ENCODE results near the gene ZNF524.
"Not testable (repeated sequence)": the region's sequence is repeated elsewhere in the genome, so short reads cannot be mapped to it uniquely, and the experiment has no call there.

ZNF524 gene

GRCh38 chr19:55581145-55581822 lies 18.8 kb upstream of the ZNF524 start:
- DNase-seq (ENCODE audit: low read depth), result no peak

DNA sequence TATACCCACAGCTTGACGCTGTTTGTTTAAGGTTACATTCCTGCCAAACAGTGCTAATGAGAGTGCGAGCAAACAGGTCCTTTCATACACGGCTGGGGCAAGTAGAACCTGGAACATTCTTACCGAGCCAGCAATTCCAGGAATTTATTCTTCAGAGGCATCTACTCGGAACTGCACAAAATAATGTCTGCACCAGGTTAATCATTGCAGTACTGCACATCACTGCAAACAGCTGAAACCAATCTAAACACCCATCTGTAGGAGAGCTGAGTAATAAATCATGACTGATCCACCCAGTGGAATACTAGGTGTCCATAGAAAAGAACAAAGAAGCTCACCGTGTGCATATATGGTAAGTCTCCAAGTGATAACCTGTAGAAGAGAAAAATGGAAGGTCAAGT lies 18.3 kb upstream of the ZNF524 start:
- no peak for DNase-seq (ENCODE audit: low read depth)

DNA sequence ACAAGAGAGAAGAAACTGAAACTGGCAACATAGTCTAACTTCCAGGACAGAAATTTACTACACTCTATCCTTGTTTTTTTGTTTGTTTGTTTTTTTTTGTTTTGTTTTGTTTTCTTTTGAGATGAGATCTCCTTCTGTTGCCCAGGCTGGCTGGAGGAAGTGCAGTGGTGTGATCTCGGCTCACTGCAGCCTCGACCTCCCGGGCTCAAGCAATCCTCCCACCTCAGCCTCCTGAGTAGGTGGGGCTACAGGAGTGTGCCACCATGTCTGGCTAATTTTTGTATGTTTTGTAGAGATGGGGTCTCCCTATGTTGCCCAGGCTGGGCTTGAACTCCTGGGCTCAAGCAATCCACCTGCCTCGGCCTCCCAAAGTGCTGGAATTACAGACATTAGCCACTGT lies 17.8 kb upstream of the ZNF524 start:
- not testable (repeated sequence) for DNase-seq (ENCODE audit: low read depth)

DNA sequence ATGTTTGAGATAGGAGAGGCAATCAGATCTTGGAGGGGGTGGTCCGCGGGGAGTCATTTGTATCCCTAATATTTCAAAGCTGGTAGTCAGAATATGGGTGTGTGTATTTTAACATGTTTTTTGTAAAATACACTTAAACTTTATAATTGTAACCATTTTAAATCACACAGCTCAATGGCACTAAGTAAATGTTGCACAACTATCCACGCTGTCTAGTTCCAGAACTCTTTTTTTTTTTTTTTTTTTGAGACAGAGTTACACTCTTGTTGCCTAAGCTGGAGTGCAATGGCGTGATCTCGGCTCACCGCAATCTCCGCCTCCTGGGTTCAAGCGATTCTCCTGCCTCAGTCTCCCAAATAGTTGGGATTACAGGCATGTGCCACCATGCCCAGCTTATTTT lies 16.2 kb upstream of the ZNF524 start:
- DNase-seq (ENCODE audit: low read depth), result not testable (repeated sequence)

DNA sequence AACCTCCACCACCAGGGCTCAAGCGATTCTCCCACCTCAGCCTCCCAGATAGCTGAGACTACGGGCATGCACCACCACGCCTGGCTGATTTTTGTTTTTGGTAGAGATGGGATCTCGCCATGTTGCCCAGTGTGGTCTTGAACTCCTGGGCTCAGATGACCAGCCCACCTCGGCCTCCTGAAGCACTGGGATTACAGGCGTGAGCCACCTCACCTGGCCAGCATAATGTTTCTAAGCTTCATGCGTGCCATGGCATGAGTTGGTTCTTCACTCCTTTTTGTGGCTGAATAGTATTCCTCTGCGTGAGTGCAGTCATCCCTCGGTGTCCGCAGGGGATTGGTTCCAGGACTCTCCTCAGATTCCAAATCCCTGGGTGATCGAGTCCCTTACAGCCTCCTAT lies 15.2 kb upstream of the ZNF524 start:
- no peak for DNase-seq (ENCODE audit: low read depth)

DNA sequence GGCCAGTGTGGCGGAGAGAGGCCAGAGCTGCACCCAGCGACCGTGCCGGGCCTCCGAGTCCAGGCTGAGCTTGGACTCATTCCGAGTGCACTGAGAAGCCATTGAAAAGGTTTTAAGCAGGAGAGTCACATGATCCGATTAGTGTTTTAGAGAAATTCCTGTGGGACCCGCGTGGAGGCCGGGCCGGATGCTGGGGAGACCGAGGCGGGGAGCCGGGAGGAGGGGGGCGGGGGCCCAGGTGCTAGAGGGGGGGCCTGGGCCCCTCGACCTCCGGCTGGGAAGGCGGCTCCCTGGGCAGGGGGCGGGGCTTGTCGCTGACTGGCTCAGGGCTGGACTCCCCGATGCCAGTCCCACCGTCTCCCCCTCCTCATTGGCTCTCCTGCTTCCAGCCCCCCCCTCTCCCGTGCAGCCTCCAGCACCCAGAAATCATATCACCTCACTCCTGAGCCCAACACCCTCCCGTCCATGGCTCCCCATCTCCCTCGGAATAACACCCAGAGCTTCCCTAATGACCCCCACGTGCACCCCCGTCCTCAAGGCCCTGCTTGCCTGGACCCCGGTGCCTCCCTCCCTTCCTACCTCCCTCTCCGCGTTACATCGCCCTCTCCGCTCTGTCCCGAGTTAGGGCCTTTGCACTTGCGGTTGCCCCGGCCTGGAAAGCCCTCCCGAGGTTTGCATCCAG lies 14.3 kb upstream of the ZNF524 start:
- DNase-seq (ENCODE audit: low read depth), result no peak

GRCh38 chr19:55586976-55587668 lies 13.0 kb upstream of the ZNF524 start:
- DNase-seq (ENCODE audit: low read depth), result no peak

DNA sequence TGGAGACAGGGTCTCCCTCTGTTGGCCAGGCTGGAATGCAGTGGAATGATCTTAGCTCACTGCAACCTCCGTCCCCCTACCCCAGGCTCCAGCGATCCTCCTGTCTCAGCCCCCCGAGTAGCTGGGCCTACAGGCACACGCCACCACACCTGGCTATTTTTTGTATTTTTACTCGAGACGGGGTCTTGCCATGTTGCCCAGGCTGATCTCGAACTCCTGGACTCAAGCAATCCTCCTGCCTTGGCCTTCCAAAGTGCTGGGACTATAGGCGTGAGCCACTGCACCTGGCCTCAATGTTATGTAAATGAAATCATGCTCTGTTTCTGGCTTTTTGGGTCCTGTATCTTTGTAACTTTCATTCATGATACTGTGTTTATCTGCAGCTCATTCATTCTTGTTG lies 11.3 kb upstream of the ZNF524 start:
- no peak for DNase-seq (ENCODE audit: low read depth)

GRCh38 chr19:55590109-55590508 lies 10.0 kb upstream of the ZNF524 start:
- no peak for DNase-seq (ENCODE audit: low read depth)

GRCh38 chr19:55590617-55591016 lies 9.5 kb upstream of the ZNF524 start:
- no peak for DNase-seq (ENCODE audit: low read depth)

- no peak for DNase-seq (ENCODE audit: low read depth)
These were observed 8.5 kb upstream of the ZNF524 start for GRCh38 chr19:55591555-55591954.

GRCh38 chr19:55592391-55593090 lies 7.5 kb upstream of the ZNF524 start:
- no peak for DNase-seq (ENCODE audit: low read depth)

DNA sequence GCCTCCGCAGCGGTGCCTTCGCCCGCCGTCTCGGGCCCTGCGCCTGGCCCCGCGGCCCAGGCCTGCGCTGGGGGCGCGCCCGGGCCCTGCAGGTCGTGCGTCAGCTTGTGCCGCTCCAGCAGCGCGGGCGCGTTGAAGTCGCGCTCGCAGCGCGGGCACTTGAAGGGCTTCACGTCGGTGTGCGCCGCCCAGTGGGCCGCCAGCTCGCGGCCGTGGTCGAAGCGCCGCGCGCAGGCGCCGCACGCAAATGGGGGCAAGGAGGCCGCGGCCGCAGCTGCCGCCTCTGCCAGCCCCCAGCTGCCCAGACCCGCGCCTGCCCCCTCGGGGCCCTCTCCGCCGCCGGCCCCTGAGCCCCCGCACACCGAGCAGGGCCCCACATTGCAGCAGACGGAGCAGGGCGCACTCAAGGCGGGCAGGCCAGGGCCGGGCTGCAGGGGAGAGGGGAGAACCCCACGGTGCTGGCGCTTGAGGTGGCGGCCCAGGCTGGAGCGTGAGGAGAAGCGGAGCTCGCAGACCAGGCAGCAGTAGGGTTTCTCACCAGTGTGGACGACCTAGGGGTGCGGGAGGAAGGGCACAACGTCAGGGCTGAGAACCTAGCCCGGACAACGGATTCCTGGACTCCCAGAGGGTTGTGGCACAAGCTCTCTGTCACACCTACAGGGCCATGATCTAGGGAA lies 6.9 kb upstream of the ZNF524 start:
- no peak for DNase-seq (ENCODE audit: low read depth)

DNA sequence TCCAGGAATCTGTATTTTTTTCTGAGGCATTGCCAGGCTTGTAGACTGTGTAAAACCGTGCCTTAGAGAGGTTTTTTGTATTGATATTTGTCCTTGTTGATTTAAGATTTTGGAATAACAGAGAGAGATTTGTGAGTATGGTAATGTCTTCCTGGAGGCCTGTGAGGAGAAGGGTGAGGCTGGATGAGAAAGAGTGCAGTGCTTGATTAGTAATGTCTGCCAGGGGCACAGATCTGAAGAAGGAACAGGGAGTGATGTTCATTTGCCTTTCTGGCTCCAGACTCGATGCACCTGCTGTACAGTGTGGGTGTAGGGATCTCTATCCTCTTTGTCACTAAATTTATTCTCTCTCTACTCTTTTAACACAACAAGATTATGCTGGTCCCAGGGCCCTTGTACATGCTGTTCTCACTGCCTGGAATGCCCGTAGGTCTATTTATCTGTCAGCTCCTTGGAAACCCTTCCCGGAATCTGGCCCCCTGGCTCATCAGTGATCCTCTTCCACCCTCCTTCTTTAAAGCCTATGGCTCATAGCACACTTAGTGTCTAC lies 5.0 kb upstream of the ZNF524 start:
- DNase-seq (ENCODE audit: low read depth), result no peak

- DNase-seq (ENCODE audit: low read depth), result no peak
These were observed 3.8 kb upstream of the ZNF524 start for GRCh38 chr19:55596304-55596703.

GRCh38 chr19:55597501-55597921 lies 2.6 kb upstream of the ZNF524 start:
- DNase-seq (ENCODE audit: low read depth), result no peak

GRCh38 chr19:55598034-55598433 lies 2.1 kb upstream of the ZNF524 start:
- DNase-seq (ENCODE audit: low read depth), result no peak

DNA sequence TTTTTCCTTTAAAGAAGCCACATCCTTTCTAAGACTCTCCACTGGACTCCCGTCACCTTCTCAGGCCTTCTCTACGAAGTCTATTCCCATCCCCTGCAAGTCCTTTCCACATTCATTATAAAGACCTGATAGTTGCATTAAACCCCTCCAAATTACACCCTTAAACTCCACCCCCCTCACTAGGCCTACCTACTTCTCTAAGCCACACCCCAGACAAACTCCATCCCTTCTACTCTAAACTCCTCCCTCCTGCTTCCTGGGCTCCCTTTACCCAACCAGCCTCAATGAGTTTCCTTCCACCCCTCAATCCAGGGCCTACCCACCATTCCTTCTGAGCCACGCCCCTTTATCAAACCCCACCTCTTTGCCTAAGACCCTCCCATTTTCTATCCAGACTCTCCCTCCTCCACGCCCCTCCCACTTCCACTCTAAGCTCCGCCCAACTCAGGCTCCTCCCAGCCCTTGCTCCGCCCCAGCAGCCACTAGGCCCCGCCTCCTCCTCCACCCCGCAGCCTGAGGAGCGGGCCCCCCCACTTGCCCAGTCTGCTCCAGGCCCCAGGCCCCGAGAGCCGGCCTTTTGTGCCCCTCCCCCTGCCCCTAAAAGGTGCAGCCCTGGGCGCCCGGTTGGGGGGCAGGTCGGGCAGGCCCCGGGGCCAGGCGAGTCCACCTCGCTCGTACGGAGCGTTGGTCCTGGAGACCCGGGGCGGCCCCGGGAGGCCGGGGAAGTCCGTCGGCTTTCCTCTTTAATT lies 1.2 kb upstream of the ZNF524 start:
- peak; percentile 82 for DNase-seq (ENCODE audit: low read depth)

- peak; percentile 96 for DNase-seq (ENCODE audit: low read depth)
These were observed 633 bp upstream of the ZNF524 start, which contains the start of gene FIZ1 for GRCh38 chr19:55599468-55599841. FIZ1 (minus strand) TSS chr19:55599517; CDS start chr19:55597865, 1,652 bp downstream.

GRCh38 chr19:55600662-55601028 lies 557 bp downstream of the ZNF524 start:
- DNase-seq (ENCODE audit: low read depth), result no peak

- DNase-seq (ENCODE audit: low read depth), result no peak
These were observed 996 bp downstream of the ZNF524 start for GRCh38 chr19:55601084-55601483.

Measured in HS-5 (cell line).